ENCODE measurements around the gene ALDH1L2.

ALDH1L2 gene

GRCh38 chr12:105077435-105077834, 6.8 kb downstream of the ALDH1L2 start:
- no peak for TF ChIP-seq CTCF (IDR thresholded peaks at IDR 0.05)

- TF ChIP-seq CTCF (IDR thresholded peaks at IDR 0.05) = no peak
Observed at GRCh38 chr12:105076913-105077312, 7.3 kb downstream of the ALDH1L2 start.

- no peak for TF ChIP-seq CTCF (IDR thresholded peaks at IDR 0.05)
Observed at GRCh38 chr12:105076098-105076497, 8.2 kb downstream of the ALDH1L2 start.

GRCh38 chr12:105072888-105073488, 11.3 kb downstream of the ALDH1L2 start:
- no peak for TF ChIP-seq CTCF (IDR thresholded peaks at IDR 0.05)

GRCh38 chr12:105071981-105072380, 12.3 kb downstream of the ALDH1L2 start:
- no peak for TF ChIP-seq CTCF (IDR thresholded peaks at IDR 0.05)

- no peak for TF ChIP-seq CTCF (IDR thresholded peaks at IDR 0.05)
Observed at GRCh38 chr12:105069936-105070702, 14.1 kb downstream of the ALDH1L2 start.

GRCh38 chr12:105067511-105068031, 16.7 kb downstream of the ALDH1L2 start:
- TF ChIP-seq CTCF (IDR thresholded peaks at IDR 0.05) = no peak
